Right cardiac atrium (tissue), 5 donors: Measurements from ENCODE around the gene WDR91. TPM values are rescaled to one million over a fixed set of nuclear protein-coding genes. Genes with fewer than 3 reads are reported as not detected.

Source experiments
- ATAC-seq, 2 donors: fragments of 200-7000 bp; cut with Tn5 transposase; one replicate each; pipeline versions ENCODE4 v1.8.0 to v1.9.1; 2020; ENCODE audit warnings: moderate library complexity in 2 of 2, mild to moderate bottlenecking in 1 of 2
- DNase-seq, 3 donors: peaks; one replicate each; pipeline ENCODE4 v3.0.0-alpha.2; 2020
- H3K27ac ChIP-seq: one replicate; pipeline ENCODE4 v1.5.1; 2013; ENCODE audit warnings: mild to moderate bottlenecking, low read length, control low read depth, moderate library complexity
- H3K27me3 ChIP-seq: one replicate; pipeline ENCODE4 v1.6.1; 2013; ENCODE audit not compliant: control insufficient read depth, insufficient read depth
- H3K4me1 ChIP-seq: one replicate; pipeline ENCODE4 v1.6.1; 2013; ENCODE audit warnings: low read length; ENCODE audit not compliant: control insufficient read depth, insufficient read depth
- H3K4me3 ChIP-seq: one replicate; pipeline ENCODE4 v1.5.1; 2013; ENCODE audit warnings: low read length, control low read depth
- H3K9me3 ChIP-seq: one replicate; pipeline ENCODE4 v1.6.1; 2013; ENCODE audit warnings: low read length; ENCODE audit not compliant: control insufficient read depth
- WGBS: extraction: QIAGEN DNeasy Blood & Tissue Kit; methylation state at CpG from one replicate; pipeline ENCODE4 v1.1.7; 2013; 5-methylcytosine and 5-hydroxymethylcytosine counted together
- intact Hi-C, 4 donors: fragments of 100-400 bp; cut with DNase I; formaldehyde crosslinking; loops; one replicate each; pipeline versions ENCODE4 v1.11.0 to v1.14.0; 2022 to 2023
- polyA plus RNA-seq: library from polyadenylated mRNA; stranded (reverse); fragments of 200-250 nt; gene quantifications from one replicate; pipeline ENCODE4 v1.2.3, GENCODE V29; 2013
- total RNA-seq, 4 donors: library from RNA; stranded (reverse); fragmentation: NEBNext Ultra II Directional; extraction: Animal tissue kit (Norgen Biotek cat#: 25700); gene quantifications; one replicate each; pipeline ENCODE4 v1.2.1, GENCODE V29; 2021
- donor health status: healthy with polysubstance abuse.
- donor health status: DM: no; HTN: yes; CAD: no.
- donor health status: DM: no; HTN: no; CAD: no.
- donor health status: DM: no; HTN: yes; CAD: no; lungs with severe emphysema.
- donor health status: DM: yes; HTN: yes; CAD: no.

WDR91 gene
- total and polyA plus RNA-seq, 5 donors: 4.0 to 11.1 (median 8.7) TPM

DNA sequence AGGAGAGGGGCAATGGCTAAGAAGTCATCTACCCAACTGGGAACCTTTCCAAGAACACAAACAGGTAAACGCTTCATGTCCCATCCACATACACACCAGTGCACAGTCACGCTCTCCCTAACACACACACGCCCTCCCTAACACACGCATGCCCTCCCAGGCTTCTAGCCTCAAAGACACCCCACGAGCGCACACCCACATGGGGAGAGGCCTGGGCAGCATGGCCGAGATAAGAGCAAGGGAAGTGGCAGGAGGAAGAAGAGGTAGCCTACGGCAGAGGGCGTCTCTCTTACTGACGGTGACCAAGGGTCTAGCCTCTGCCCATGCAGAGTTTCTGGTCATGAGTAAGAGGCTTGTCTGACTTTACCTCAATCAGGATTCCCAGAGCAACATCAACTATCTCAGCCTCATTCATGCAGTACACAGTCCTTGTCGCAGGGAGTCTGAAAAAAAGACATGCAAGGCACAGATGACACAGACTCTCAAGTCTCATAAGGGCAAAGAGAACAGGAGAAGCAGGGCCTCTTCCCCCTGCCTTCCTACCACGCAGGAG lies 43.9 kb downstream of the WDR91 start:
- ATAC-seq: no peak
- H3K27ac ChIP-seq: peak overlapping the region; percentile 37
- H3K4me3 ChIP-seq: no peak overlapping the region
- no peaks in the 10 kb centered on the region for H3K27me3 ChIP-seq
- WGBS: 73% methylated on average over 12 of the region's 12 CpGs
- no peak for DNase-seq
- intact Hi-C loops: loop anchor here in 3 of 4 donors (5.0 to 10.0 kb wide), 4 partner anchors 173 to 483 kb away; partner anchors contain the start of gene AGBL3 (in 2 of the 3)
- no peaks in the 10 kb centered on the region for H3K9me3 ChIP-seq
- H3K4me1 ChIP-seq: peaks cover 24% of the 10 kb centered on the region

DNA sequence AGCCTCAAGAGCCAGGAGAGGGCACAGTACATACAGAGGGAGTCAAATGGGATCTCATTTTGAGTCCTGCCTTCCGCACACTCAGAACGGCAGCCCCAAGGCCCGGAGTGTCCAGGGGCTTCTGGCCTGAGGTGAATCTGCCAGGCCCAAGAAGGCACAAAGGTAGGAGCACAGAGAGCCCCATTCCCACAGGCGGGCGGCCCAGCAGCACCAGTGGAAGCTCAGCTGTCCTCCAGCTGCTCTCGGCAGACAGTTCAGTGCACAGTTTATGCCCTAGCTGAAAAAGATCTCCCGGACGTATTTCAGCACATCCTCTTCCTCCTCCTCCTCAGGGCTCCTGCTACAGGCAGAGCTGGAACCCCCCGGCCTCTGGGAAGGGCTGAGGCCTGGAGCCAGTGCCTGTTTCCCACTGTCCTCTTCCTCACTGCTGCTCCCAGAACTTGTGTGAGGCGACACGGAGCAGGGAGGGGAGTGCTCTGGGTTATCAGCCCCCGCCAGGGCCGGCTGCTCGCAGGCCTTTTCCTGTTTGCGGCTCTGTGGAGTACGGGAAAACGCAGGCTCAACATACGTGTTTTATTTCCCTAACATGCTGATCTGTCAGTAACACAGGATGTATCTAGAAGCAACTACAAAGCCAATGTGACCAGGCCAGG lies 44.9 kb downstream of the WDR91 start:
- DNase-seq: peak in 2 of 3 donors; percentile 76 to 83

DNA sequence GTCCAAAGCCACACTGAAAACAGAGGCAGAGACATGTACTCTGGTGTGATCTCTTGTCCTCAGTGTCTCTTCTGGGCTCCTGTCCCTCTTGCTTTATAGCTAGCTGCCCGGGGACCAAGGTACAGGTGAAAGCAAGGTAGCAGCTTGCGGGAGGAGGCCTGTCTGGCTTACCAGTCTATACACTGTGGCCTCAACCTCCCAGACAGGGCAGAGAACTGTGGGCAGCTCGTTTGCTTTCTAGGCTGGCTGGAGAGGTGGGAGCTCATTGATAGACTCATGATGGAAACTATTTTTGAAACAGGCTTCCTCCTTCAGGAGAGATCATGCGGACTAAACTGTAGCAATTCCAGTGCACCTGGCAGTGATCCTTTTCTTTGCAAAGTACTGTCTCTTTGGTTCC lies 45.5 kb downstream of the WDR91 start:
- no peak for DNase-seq
- no peaks in the 10 kb centered on the region for H3K27me3 ChIP-seq
- peaks cover 26% of the 10 kb centered on the region for H3K4me1 ChIP-seq
- H3K27ac ChIP-seq: peak overlapping the region; percentile 37
- no peak overlapping the region for H3K4me3 ChIP-seq
- WGBS: 78% methylated on average over 4 of the region's 4 CpGs
- no peaks in the 10 kb centered on the region for H3K9me3 ChIP-seq
- ATAC-seq: no peak
- intact Hi-C loops: loop anchor here in 3 of 4 donors (5.0 to 10.0 kb wide), 4 partner anchors 171 to 481 kb away; partner anchors contain the start of gene AGBL3 (in 2 of the 3)

More for the DNA sequence above, 44.9 kb downstream of the WDR91 start:
- H3K4me3 ChIP-seq: no peak overlapping the region
- H3K27me3 ChIP-seq: no peaks in the 10 kb centered on the region
- peak; percentile 3 to 35 for ATAC-seq
- WGBS: 59% methylated on average over 18 of the region's 18 CpGs
- peak overlapping the region; percentile 37 for H3K27ac ChIP-seq
- H3K4me1 ChIP-seq: peaks cover 24% of the 10 kb centered on the region
- no peaks in the 10 kb centered on the region for H3K9me3 ChIP-seq
- intact Hi-C loops: loop anchor here in 3 of 4 donors (5.0 to 10.0 kb wide), 4 partner anchors 172 to 482 kb away; partner anchors contain the start of gene AGBL3 (in 2 of the 3)

DNA sequence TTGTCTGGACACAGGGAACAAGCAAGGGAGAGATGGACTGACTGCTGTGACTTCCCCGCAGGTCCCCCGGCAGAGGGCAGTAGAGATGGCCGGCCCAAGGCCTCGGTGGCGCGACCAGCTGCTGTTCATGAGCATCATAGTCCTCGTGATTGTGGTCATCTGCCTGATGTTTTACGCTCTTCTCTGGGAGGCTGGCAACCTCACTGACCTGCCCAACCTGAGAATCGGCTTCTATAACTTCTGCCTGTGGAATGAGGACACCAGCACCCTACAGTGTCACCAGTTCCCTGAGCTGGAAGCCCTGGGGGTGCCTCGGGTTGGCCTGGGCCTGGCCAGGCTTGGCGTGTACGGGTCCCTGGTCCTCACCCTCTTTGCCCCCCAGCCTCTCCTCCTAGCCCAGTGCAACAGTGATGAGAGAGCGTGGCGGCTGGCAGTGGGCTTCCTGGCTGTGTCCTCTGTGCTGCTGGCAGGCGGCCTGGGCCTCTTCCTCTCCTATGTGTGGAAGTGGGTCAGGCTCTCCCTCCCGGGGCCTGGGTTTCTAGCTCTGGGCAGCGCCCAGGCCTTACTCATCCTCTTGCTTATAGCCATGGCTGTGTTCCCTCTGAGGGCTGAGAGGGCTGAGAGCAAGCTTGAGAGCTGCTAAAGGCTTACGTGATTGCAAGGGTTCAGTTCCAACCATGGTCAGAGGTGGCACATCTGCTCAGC lies 46.8 kb downstream of the WDR91 start:
- H3K4me1 ChIP-seq: peaks cover 30% of the 10 kb centered on the region
- peak; percentile 42 to 67 (median 63) for DNase-seq
- ATAC-seq: peak in 1 of 2 donors; percentile 47
- intact Hi-C loops: loop anchor here in 3 of 4 donors (5.0 to 10.0 kb wide), 4 partner anchors 170 to 480 kb away; partner anchors contain the start of gene AGBL3 (in 2 of the 3)
- H3K9me3 ChIP-seq: no peaks in the 10 kb centered on the region
- WGBS: 74% methylated on average over 18 of the region's 18 CpGs
- no peaks in the 10 kb centered on the region for H3K27me3 ChIP-seq
- peak overlapping the region; percentile 19 for H3K27ac ChIP-seq
- H3K4me3 ChIP-seq: no peak overlapping the region

DNA sequence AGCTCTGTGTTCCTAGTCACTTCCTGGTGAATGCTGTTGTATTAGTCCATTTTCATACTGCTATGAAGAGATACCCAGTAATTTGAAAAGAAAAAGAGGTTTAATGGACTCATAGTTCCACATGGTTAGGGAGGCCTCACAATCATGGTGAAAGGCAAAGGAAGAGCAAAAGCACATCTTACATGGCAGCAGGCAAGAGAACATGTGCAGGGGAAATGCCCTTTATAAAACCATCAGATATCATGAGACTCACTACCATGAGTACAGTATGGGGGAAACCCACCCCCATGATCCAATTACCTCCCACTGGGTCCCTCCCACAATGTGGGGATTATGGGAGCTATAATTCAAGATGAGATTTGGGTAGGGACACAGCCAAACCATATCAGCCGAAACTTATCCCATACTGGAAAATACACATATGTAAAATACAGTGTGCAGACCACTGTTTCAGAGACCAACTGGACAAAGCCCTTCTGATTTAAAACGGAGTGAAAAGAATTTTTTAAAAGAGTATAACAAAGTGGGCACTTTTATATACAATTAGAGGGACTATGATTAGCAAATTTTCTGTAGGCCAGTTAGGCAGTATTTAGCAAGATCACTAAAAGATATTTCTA lies 48.8 kb downstream of the WDR91 start:
- Histone ChIP-seq H3K4me1 (peaks cover 32% of the 10 kb centered on the region), H3K9me3 (no peaks in the 10 kb centered on the region), H3K27ac (no peak overlapping the region), H3K27me3 (no peaks in the 10 kb centered on the region), H3K4me3 (no peak overlapping the region)
- DNase-seq (no peak), ATAC-seq (no peak)
- WGBS: 96% methylated on average over 2 of the region's 2 CpGs
- intact Hi-C loops: loop anchor here in 2 of 4 donors (10.0 kb wide), 3 partner anchors 168 to 478 kb away; partner anchors contain the start of gene AGBL3 (in 1 of the 2)

DNA sequence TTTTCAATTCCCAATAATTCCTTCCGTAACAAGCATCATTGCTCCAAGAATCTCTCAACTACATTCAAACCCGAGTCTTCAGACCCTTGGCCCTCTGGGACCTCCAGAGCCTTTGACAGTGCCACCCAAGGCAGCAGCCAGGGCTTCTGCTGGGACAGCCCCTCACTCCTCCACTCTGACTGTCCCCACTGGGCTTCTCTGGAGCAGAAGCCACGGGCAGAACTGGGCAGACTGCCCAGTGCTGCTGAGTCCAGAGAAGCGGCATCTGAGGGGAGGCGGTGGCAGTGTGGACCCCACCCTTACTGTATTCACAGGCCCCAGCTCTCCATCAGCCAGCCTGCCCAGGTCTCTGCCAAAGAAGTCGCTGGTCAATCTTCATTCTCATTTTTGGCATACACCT lies 49.7 kb downstream of the WDR91 start:
- Histone ChIP-seq H3K9me3 (no peaks in the 10 kb centered on the region), H3K4me1 (peaks cover 35% of the 10 kb centered on the region), H3K4me3 (no peak overlapping the region), H3K27ac (peak overlapping the region; percentile 77), H3K27me3 (no peaks in the 10 kb centered on the region)
- intact Hi-C loops: loop anchor here in 2 of 4 donors (10.0 kb wide), 3 partner anchors 167 to 477 kb away; partner anchors contain the start of gene AGBL3 (in 1 of the 2)
- 73% methylated on average over 6 of the region's 6 CpGs for WGBS
- no peak for ATAC-seq
- DNase-seq: peak in 1 of 3 donors; percentile 58

DNA sequence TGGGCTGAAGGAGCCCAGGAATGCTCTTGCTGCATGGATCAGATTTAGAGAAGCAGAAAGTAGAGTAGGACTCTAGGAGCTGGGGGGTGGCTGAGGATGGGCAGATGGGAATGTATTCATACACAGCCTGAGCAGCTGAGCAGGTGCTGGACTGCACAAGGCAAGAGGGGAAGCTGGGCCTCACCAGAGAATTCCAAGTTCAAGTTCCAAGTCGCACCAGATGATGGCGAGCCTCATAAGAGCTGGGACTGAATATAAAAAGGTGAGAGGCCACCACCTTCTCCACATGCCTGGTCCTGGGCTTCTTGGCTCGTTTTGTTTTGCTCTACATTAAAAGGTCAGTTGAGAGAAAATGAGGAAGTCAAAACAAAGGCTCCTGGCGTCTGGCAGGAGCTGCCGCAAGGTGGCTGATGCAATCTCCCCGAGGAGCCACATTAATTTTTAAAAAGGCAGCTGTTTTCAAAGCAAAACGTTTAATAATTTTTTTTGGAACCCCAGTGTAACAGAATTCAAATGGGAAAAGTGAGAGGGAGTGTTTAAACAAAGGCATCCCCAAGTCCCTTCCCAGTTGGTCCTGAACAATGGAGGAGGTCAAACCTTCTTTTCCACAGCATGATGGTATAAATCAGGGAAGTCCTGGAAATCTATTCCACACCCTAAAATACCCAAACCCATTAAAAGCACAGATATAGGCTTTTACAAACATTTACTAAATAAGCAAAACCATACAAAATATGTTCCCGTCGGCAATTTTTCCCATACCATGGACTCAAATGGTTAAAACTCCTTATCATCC lies 50.3 kb downstream of the WDR91 start:
- H3K27me3 ChIP-seq: no peaks in the 10 kb centered on the region
- ATAC-seq: peak in 1 of 2 donors; percentile 7
- peaks cover 32% of the 10 kb centered on the region for H3K4me1 ChIP-seq
- H3K9me3 ChIP-seq: no peaks in the 10 kb centered on the region
- H3K27ac ChIP-seq: peak overlapping the region; percentile 93
- 60% methylated on average over 9 of the region's 9 CpGs for WGBS
- intact Hi-C loops: loop anchor here in 2 of 4 donors (10.0 kb wide), 3 partner anchors 166 to 476 kb away; partner anchors contain the start of gene AGBL3 (in 1 of the 2)
- no peak overlapping the region for H3K4me3 ChIP-seq
- no peak for DNase-seq

DNA sequence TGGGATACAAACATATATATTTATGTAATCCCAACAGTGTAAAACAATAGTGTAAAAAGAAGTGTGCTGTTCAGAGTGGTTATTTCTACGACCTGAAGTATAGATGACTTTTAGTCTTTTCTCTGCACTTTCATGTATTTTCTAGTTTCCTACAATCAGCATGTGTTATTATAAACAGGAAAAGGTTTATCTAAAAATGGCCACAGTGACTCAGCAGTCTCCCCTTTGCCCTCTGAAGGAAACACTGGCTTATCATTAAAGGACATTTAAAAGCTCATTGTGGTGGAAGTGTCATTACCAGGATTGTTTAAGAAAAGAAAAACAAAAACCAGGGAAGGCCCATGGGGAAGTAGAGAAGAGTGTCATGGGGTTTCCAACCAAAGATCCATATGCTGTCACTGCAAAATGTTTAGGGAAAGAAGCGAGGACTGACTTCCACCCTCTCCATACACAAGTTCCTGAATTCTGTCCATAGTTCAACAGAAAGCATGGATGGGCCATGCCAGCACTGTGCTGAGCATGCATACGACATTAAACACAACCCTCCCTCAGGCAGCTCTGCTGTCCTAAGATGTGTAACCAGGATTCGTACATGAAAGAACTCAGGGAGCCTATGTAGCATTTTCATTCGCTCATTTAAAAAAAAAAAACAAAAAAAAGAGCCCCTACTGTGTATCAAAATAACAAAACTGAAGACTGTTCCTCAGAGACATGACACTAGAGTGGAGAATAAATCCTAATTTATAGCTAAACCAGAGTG lies 51.0 kb downstream of the WDR91 start:
- WGBS: 58% methylated on average over 5 of the region's 5 CpGs
- intact Hi-C loops: loop anchor here in 2 of 4 donors (10.0 kb wide), 3 partner anchors 165 to 475 kb away; partner anchors contain the start of gene AGBL3 (in 1 of the 2)
- Histone ChIP-seq H3K27ac (peak overlapping the region; percentile 93), H3K27me3 (no peaks in the 10 kb centered on the region), H3K9me3 (no peaks in the 10 kb centered on the region), H3K4me3 (no peak overlapping the region), H3K4me1 (peaks cover 30% of the 10 kb centered on the region)
- ATAC-seq (peak; percentile 46 to 77), DNase-seq (no peak)

DNA sequence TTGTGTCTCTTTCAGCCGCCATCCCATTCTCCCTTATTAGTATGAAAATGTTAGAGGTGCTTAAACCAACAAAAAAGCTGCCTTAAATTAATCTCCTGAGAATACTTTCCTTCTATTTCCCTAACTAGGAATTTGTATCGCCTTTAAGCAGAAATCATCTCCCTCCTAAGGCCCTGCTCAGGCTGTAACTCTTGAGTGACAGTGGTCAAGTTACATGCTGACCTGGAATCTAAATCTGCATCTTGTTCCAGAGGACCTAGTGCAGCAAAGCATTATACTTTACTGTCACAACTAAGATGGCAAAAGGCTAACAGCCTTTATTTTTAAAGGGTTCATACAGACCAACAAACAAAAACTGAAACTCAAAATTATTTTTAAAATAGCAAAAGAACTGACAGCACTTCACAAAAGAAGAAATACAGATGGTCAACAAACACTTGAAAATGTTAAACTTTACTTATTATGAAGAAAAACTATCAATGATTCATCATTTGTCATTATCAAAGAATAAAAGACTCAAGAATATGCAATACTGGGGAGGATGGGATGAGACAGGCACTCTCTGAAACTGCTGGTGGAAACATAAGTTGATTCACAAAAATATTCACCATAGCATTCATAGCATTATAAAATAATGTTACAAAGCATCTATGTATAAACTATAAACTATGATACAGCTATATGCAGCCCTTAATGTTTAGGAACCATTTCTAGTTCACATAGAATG lies 51.8 kb downstream of the WDR91 start:
- DNase-seq (no peak), ATAC-seq (no peak)
- Histone ChIP-seq H3K9me3 (no peaks in the 10 kb centered on the region), H3K4me3 (no peak overlapping the region), H3K27ac (no peak overlapping the region), H3K27me3 (no peaks in the 10 kb centered on the region), H3K4me1 (peaks cover 29% of the 10 kb centered on the region)
- intact Hi-C loops: loop anchor here in 2 of 4 donors (10.0 kb wide), 3 partner anchors 165 to 475 kb away; partner anchors contain the start of gene AGBL3 (in 1 of the 2)
- 83% methylated on average over 2 of the region's 2 CpGs for WGBS
